ENCODE data around the gene HIC2. TPM values are rescaled to one million over a fixed set of nuclear protein-coding genes. Genes with fewer than 3 reads are reported as not detected.
"Not testable (repeated sequence)": the region's sequence is repeated elsewhere in the genome, so short reads cannot be mapped to it uniquely, and the experiment has no call there.

HIC2 gene, protein sequence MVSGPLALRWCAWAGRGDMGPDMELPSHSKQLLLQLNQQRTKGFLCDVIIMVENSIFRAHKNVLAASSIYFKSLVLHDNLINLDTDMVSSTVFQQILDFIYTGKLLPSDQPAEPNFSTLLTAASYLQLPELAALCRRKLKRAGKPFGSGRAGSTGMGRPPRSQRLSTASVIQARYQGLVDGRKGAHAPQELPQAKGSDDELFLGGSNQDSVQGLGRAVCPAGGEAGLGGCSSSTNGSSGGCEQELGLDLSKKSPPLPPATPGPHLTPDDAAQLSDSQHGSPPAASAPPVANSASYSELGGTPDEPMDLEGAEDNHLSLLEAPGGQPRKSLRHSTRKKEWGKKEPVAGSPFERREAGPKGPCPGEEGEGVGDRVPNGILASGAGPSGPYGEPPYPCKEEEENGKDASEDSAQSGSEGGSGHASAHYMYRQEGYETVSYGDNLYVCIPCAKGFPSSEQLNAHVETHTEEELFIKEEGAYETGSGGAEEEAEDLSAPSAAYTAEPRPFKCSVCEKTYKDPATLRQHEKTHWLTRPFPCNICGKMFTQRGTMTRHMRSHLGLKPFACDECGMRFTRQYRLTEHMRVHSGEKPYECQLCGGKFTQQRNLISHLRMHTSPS
- 1 to 10 TPM in 3 of 4 donors, under 1 TPM in 1; 0.26 to 8.4 (median 5.2) TPM for total RNA-seq

- H3K9me3 ChIP-seq; H3K27me3 ChIP-seq; DNase-seq; H3K4me1 ChIP-seq; H3K36me3 ChIP-seq; intact Hi-C loops (cut with DNase I; ENCODE audit: low total_unique reads): not testable (repeated sequence)
- Histone ChIP-seq H3K4me3 (peak within 1 kb of the TSS in 1 of 2 donors; percentile 38), H3K27ac (peak within 1 kb of the TSS in 1 of 2 donors; percentile 66)
These were observed at the start of gene HIC2 for GRCh38 chr22:21417227-21417746. Gene HIC2 (plus strand): TSS chr22:21417371. CDS start chr22:21442832, 25,461 bp downstream.

GRCh38 chr22:21368603-21369310 lies 48.4 kb upstream of the HIC2 start:
- H3K4me3 ChIP-seq; DNase-seq; H3K4me1 ChIP-seq; H3K27ac ChIP-seq; H3K27me3 ChIP-seq; H3K9me3 ChIP-seq; H3K36me3 ChIP-seq; intact Hi-C loops (cut with DNase I; ENCODE audit: low total_unique reads): not testable (repeated sequence)

GRCh38 chr22:21375880-21376279 lies 41.3 kb upstream of the HIC2 start:
- H3K9me3 ChIP-seq; intact Hi-C loops (cut with DNase I; ENCODE audit: low total_unique reads); DNase-seq; H3K4me3 ChIP-seq; H3K27ac ChIP-seq; H3K4me1 ChIP-seq; H3K36me3 ChIP-seq; H3K27me3 ChIP-seq: not testable (repeated sequence)

DNA sequence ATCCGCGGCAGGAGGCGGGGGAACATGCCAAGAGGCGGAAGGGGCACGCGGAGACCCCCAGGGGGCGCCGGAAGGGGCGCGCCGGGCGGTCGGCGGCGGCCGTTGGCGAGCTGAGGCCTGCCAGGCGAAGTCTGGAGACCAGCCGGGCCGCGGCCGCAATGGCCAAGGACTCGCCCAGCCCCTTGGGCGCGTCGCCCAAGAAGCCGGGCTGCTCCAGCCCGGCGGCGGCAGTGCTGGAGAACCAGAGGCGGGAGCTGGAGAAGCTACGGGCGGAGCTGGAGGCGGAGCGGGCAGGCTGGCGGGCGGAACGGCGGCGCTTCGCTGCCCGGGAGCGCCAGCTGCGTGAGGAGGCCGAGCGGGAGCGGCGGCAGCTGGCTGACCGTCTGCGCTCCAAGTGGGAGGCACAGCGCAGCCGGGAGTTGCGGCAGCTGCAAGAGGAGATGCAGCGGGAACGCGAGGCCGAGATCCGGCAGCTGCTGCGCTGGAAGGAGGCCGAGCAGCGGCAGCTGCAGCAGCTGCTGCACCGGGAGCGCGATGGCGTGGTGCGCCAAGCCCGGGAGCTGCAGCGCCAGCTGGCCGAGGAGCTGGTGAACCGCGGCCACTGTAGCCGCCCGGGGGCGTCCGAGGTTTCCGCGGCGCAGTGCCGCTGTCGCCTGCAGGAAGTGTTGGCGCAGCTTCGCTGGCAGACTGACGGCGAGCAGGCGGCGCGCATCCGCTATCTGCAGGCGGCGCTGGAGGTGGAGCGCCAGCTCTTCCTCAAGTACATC lies 33.3 kb upstream of the HIC2 start, which contains the start of gene RIMBP3B:
Gene RIMBP3B, plus strand, starts transcription at position 51 of the 767 bp plus-strand sequence. Its CDS starts 108 bp downstream, at position 159.
- DNase-seq; intact Hi-C loops (cut with DNase I; ENCODE audit: low total_unique reads); H3K27ac ChIP-seq; H3K4me1 ChIP-seq; H3K4me3 ChIP-seq; H3K36me3 ChIP-seq; H3K27me3 ChIP-seq; H3K9me3 ChIP-seq: not testable (repeated sequence)

GRCh38 chr22:21384468-21385357 lies 32.5 kb upstream of the HIC2 start:
- H3K9me3 ChIP-seq; H3K36me3 ChIP-seq; H3K27ac ChIP-seq; intact Hi-C loops (cut with DNase I; ENCODE audit: low total_unique reads); H3K4me3 ChIP-seq; H3K4me1 ChIP-seq; DNase-seq; H3K27me3 ChIP-seq: not testable (repeated sequence)

- H3K4me3 ChIP-seq; DNase-seq; H3K4me1 ChIP-seq; H3K36me3 ChIP-seq; H3K9me3 ChIP-seq; H3K27me3 ChIP-seq; H3K27ac ChIP-seq; intact Hi-C loops (cut with DNase I; ENCODE audit: low total_unique reads): not testable (repeated sequence)
These were observed 27.7 kb upstream of the HIC2 start for GRCh38 chr22:21389480-21389879.

GRCh38 chr22:21390013-21390412 lies 27.2 kb upstream of the HIC2 start:
- DNase-seq; H3K4me1 ChIP-seq; H3K36me3 ChIP-seq; intact Hi-C loops (cut with DNase I; ENCODE audit: low total_unique reads); H3K27ac ChIP-seq; H3K9me3 ChIP-seq; H3K27me3 ChIP-seq; H3K4me3 ChIP-seq: not testable (repeated sequence)

GRCh38 chr22:21394613-21395012 lies 22.6 kb upstream of the HIC2 start:
- H3K27ac ChIP-seq; DNase-seq; H3K36me3 ChIP-seq; H3K27me3 ChIP-seq; H3K4me3 ChIP-seq; H3K4me1 ChIP-seq; intact Hi-C loops (cut with DNase I; ENCODE audit: low total_unique reads); H3K9me3 ChIP-seq: not testable (repeated sequence)

DNA sequence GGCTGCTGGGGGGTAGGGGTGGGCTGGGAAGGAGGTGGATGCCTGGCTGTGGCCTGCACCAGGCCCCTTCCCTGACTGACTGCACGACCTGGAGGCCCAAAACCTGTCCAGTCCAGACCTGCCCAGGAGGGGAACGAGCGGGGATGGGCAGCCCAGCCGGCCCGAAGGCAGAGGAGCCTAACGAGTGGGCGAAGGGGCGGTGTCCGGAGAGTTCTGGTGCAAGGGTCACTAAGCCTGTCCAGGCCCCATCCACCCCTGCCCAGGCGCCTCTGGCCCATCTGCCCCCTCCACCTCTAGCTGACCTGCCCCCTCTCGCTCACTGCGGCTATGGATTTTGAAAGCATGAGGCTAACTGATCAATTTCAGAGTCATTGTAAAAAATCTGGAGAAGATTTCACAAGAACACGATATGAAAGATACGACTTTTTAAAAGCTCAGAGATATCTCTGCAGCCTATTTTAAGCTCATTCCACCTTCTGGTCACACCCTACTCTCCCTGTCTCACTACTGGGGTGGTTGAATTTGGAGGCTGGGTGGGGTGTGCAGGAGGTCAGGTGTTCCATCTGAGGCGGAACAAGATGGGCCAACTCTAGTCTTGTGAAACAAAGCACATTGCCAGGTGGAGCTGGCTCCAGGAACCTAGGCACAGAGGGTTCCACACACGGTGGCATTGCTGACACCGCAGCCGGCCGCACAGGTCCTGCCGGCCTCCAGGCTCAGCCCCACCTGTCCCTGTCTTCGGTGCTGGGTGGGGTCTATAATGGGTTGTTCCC lies 15.8 kb upstream of the HIC2 start:
- DNase-seq; H3K9me3 ChIP-seq; intact Hi-C loops (cut with DNase I; ENCODE audit: low total_unique reads); H3K4me1 ChIP-seq; H3K27me3 ChIP-seq; H3K36me3 ChIP-seq; H3K4me3 ChIP-seq; H3K27ac ChIP-seq: not testable (repeated sequence)

DNA sequence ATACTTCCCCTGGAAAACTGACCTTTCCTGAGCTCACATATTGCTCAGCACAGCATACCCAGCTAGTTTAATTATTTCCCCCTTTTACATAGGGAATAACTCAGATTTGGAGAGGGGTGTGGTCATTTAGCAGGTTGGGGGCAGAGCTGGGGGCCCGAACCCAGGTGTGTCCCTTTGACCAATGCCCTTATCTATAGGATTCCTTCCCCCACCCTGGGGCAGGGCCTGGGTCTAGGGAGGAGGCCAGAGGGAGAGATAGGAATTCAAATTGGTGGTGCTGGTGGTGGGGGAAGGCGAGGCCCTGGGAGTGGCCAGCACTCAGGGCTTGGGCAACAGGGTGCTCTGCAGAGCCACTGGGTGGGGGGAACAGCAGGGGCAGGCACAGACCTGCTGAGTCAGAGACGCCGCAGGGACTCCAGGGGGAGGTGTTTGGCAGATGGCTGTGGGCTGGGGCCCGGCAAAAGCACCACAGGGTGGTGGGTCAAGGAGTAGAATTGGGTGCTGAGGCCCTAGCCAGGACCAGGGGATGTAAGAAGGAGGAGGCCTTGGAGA lies 14.3 kb upstream of the HIC2 start:
- H3K4me3 ChIP-seq; H3K27ac ChIP-seq; H3K9me3 ChIP-seq; H3K4me1 ChIP-seq; H3K36me3 ChIP-seq; intact Hi-C loops (cut with DNase I; ENCODE audit: low total_unique reads); H3K27me3 ChIP-seq; DNase-seq: not testable (repeated sequence)

GRCh38 chr22:21407139-21407538 lies 10.0 kb upstream of the HIC2 start:
- H3K4me1 ChIP-seq; intact Hi-C loops (cut with DNase I; ENCODE audit: low total_unique reads); H3K4me3 ChIP-seq; H3K36me3 ChIP-seq; H3K9me3 ChIP-seq; H3K27me3 ChIP-seq; H3K27ac ChIP-seq; DNase-seq: not testable (repeated sequence)

Measured in uterus (tissue), 4 donors.